Pancreas (tissue), 10 donors: ENCODE data around the gene CEL. TPM values are rescaled to one million over a fixed set of nuclear protein-coding genes. Genes with fewer than 3 reads are reported as not detected.

ENCODE experiments used
- ATAC-seq, 4 donors: fragments of 200-7000 bp; cut with Tn5 transposase; one replicate each; pipeline versions ENCODE4 v1.8.0 to v1.9.1; 2020; ENCODE audit warnings: mild to moderate bottlenecking in 4 of 4, moderate library complexity in 4 of 4
- DNase-seq, 6 donors: peaks; one replicate each; pipeline ENCODE4 v3.0.0-alpha.2; 2020
- FAIRE-seq: peaks from 2 replicates; lab custom pipeline; 2012; peaks lifted over from hg19 to GRCh38; lab: Jason Lieb, UNC
- H3K27ac ChIP-seq, 4 donors: fragments of 200-600 bp; sonication (generic); 1 replicate in 3 of 4; 2 replicates in 1 of 4; pipeline versions ENCODE4 v1.5.0 to v1.8.0; 2020
- H3K27me3 ChIP-seq, 4 donors: fragments of 200-600 bp; one replicate each; pipeline ENCODE4 v1.8.0; 2021
- H3K36me3 ChIP-seq, 3 donors: fragments of 200-600 bp; sonication (generic) in 1 of 3; one replicate each; pipeline versions ENCODE4 v1.5.0 to v1.8.0; 2020 to 2021
- H3K4me1 ChIP-seq, 3 donors: fragments of 200-600 bp; one replicate each; pipeline ENCODE4 v1.8.0; 2021
- H3K4me3 ChIP-seq, 4 donors: fragments of 200-600 bp; sonication (generic) in 2 of 4; one replicate each; pipeline versions ENCODE4 v1.5.0 to v1.8.0; 2020 to 2021
- H3K9me3 ChIP-seq, 4 donors: fragments of 200-600 bp; one replicate each; pipeline ENCODE4 v1.8.0; 2021
- CTCF ChIP-seq, 4 donors: fragments of 200-600 bp; sonication (generic) in 3 of 4; IDR thresholded peaks; one replicate each; pipeline versions ENCODE4 v1.5.0 to v1.8.0; 2021; ENCODE audit warnings: antibody characterized with exemption in 4 of 4
- WGBS, 2 donors: extraction: QIAGEN DNeasy Blood & Tissue Kit; methylation state at CpG; one replicate each; pipeline ENCODE4 v1.1.7; 2013; 5-methylcytosine and 5-hydroxymethylcytosine counted together
- intact Hi-C, 3 donors: fragments of 100-400 bp; cut with DNase I; formaldehyde crosslinking; loops; one replicate each; pipeline versions ENCODE4 v1.11.1 to v1.14.2; 2022
- polyA plus RNA-seq, 2 donors: library from polyadenylated mRNA; stranded (reverse); fragments of 200-250 nt; gene quantifications; one replicate each; pipeline ENCODE4 v1.2.3, GENCODE V29; 2013
- total RNA-seq, 6 donors: library from RNA; stranded (reverse); fragmentation: NEBNext Ultra II Directional in 4 of 6; extraction: Animal tissue kit (Norgen Biotek cat#: 25700) in 4 of 6; gene quantifications; one replicate each; pipeline versions ENCODE4 v1.2.1 to v1.2.4, GENCODE V29; 2021 to 2023
- donor health status: healthy with polysubstance abuse.
- donor health status: DM: no; HTN: no; CAD: no; lungs with moderate emphysema.
- donor health status: DM: no; HTN: no; CAD: no.
- donor health status: control.
- donor health status: control.
- donor health status: Bipolar disorder and iron deficiency.
- donor health status: DM: yes; HTN: yes; CAD: no.
- donor health status: DM: no; HTN: no; CAD: no.
- donor health status: DM: no; HTN: no; CAD: no.
- donor health status: DM: yes; HTN: yes; CAD: no.

CEL gene
- total and polyA plus RNA-seq, 8 donors, result 2,560 to 24,413 (median 16,465) TPM

GRCh38 chr9:133028221-133028620, 33.6 kb upstream of the CEL start:
- Histone ChIP-seq H3K4me3 (no peak overlapping the region), H3K4me1 (peaks cover 11 to 21% (median 13%) of the 10 kb centered on the region in 3 donors), H3K27ac (no peak overlapping the region), H3K36me3 (no peaks in the 10 kb centered on the region), H3K27me3 (no peaks in the 10 kb centered on the region), H3K9me3 (no peaks in the 10 kb centered on the region)
- WGBS, 2 donors, result 71 to 73% methylated on average over 3 of the region's 3 CpGs
- FAIRE-seq (no peak), DNase-seq (no peak), ATAC-seq (no peak)
- intact Hi-C loops, result no loop called here
- no peak for TF ChIP-seq CTCF (IDR thresholded peaks at IDR 0.05)

DNA sequence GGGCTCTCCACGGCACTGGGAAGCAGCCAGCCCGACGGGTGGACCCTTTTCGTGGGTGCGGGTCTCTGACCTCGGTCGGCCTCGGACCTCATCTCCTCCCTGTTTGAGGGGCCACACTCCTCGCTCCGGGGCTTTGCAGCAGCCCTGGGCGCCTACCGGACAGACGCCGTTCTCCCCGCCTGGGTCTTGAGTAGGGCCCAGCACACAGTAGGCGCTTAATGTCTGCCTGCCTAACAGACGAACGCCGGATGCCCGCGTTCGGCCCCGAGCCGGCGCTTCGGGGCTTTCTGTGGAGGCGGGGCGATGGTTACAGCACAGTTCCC, 31.8 kb upstream of the CEL start:
- no peak for TF ChIP-seq CTCF (IDR thresholded peaks at IDR 0.05)
- Histone ChIP-seq H3K27ac (peak overlapping the region; percentile 71 to 90 (median 84)), H3K36me3 (no peaks in the 10 kb centered on the region), H3K9me3 (no peaks in the 10 kb centered on the region), H3K4me3 (peak overlapping the region; percentile 70 to 95 (median 89)), H3K4me1 (peaks cover 11 to 21% (median 13%) of the 10 kb centered on the region in 3 donors), H3K27me3 (no peaks in the 10 kb centered on the region)
- 0% methylated on average over 27 to 28 of the region's 28 CpGs for WGBS, 2 donors
- FAIRE-seq (no peak), ATAC-seq (peak in 3 of 4 donors; percentile 1 to 2 (median 1)), DNase-seq (peak in 1 of 6 donors; percentile 77)
- intact Hi-C loops, result no loop called here

DNA sequence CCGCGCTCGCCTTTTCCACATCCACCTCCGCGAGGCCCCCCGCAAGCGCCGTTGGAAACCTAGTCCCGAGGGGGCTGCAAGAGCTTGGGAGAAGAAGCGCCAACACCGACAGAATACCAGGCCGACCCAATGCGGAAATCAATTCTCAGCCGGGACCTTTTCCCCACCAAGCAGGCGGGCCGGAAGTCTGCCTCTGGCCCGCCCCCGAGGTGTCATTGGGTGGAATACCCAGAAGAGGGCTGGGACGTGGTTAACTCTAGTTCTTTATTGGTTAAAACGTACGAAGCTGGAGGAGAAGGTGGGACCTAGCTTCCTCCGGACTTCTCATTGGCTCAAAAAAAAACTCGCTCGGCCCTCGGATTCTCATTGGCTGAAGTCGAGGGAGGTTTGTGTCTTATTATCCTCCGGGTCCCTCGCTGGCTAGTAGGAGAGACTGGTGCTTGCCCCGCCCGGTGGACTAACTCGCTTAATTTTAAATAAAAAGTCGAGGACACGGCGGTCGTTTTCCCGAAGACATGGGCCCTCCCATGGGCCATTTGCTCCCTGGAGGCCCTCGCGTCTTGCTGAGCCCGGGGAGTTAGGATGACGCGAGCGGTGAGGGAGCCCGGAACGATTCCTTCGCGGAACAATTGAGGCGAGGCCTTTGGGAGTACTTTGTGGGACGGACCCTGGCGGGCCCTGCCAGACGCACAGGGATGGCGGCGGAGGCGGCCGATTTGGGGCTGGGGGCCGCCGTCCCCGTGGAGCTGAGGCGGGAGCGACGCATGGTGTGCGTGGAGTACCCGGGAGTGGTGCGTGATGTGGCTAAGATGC, 31.3 kb upstream of the CEL start, which contains the start of gene GTF3C5:
GTF3C5 (plus strand) TSS at position 681 of the 813 bp plus-strand sequence; CDS start at position 696, 15 bp downstream.
- 0 to 1% methylated on average over 63 of the region's 63 CpGs for WGBS, 2 donors
- peak; percentile 96 for FAIRE-seq
- peaks cover 11 to 21% (median 13%) of the 10 kb centered on the region in 3 donors for H3K4me1 ChIP-seq

GRCh38 chr9:133031130-133031422, 30.7 kb upstream of the CEL start:
- DNase-seq, result no peak

More for the DNA sequence above, 31.3 kb upstream of the CEL start, which contains the start of gene GTF3C5:
- Histone ChIP-seq H3K27ac (peak within 1 kb of the TSS; percentile 71 to 90 (median 84)), H3K27me3 (no peaks in the 10 kb centered on the region), H3K9me3 (no peaks in the 10 kb centered on the region), H3K4me3 (peak within 1 kb of the TSS; percentile 70 to 95 (median 89)), H3K36me3 (no peaks in the 10 kb centered on the region)
- ATAC-seq (peak; percentile 94 to 99 (median 96)), DNase-seq (peak; percentile 87 to 94 (median 92))
- intact Hi-C loops, result no loop called here
- no peak for TF ChIP-seq CTCF (IDR thresholded peaks at IDR 0.05)

More at GRCh38 chr9:133031130-133031422, 30.7 kb upstream of the CEL start:
- Histone ChIP-seq H3K4me3 (peak overlapping the region; percentile 60 to 95 (median 89)), H3K27me3 (no peaks in the 10 kb centered on the region), H3K9me3 (no peaks in the 10 kb centered on the region), H3K4me1 (peaks cover 11 to 21% (median 13%) of the 10 kb centered on the region in 3 donors), H3K36me3 (no peaks in the 10 kb centered on the region), H3K27ac (peak overlapping the region; percentile 64 to 90 (median 84))
- FAIRE-seq, result no peak
- TF ChIP-seq CTCF (IDR thresholded peaks at IDR 0.05), result no peak
- intact Hi-C loops, result no loop called here
- 1% methylated on average over 16 of the region's 16 CpGs for WGBS, 2 donors
- ATAC-seq, result no peak
